HG03432 (cell line): ENCODE results near the gene BLCAP.

Source experiments
- ATAC-seq: cut with Tn5 transposase; IDR thresholded peaks from one replicate; pipeline ENCODE4 v1.9.1; 2021; ENCODE audit warnings: mild to moderate bottlenecking, moderate library complexity; ENCODE audit not compliant: unreplicated experiment

Gene BLCAP

DNA sequence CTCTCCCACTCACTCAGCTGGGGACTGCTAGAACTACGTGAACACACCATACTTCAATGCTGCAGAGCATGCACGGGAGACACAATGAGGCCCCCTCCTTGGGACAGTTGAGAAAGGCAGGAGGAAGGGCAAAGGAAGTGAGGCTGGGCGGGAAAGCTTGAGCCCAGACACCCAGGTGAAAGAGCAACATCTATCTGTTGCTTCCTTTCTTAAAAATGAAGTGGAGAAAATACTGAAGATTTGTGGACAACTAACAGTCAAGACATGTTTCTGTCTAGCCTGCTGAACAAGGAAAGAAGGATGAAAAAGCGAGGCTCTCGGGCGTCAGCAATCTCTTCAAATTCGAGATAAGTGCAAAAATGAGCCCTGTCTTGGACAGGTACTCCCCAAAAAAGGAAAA lies 9.6 kb downstream of the BLCAP start:
- no peak for ATAC-seq

DNA sequence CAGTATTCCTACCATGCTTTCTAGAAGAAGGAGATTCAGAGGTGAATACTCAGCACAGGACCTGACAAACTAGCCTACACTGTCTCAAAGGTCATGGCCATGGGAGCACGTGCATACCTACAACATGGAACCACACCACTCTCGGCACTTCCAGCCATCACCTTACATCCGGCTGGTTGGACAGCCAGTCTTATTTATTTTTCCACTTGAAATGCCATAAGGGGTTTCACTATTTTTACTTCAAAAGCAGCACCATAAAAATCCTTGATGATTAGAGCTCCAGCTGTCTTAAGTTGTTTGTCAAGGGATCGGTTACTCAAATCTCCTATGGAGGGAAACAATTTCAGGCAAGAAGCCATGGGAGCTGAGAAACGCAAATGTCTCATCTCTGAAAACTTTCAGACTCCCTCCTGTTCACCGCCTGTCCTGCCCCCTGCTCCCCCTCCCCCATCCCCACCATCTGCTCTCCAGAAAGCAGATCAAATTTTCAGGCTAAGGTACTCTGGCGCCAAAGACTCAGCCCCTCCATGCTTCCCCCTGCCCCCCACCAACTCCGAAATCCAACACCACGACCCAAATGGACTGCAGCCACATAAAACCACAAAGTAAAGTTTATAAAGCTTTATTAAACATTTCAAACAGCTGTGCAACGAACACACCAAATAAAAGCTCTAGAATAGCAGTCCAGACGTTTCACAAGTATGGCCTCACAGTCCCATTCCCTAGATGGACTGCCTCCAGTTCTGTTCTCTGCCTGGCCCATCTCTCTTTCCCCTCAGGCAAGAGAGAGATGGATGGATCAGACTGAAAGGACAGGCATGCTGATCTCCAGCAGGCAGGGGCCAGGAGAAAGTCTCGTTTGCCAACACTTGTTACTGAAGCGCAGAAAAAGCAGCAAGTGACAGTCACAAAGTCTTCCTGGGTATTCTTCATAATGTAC lies 10.6 kb downstream of the BLCAP start:
- no peak for ATAC-seq

DNA sequence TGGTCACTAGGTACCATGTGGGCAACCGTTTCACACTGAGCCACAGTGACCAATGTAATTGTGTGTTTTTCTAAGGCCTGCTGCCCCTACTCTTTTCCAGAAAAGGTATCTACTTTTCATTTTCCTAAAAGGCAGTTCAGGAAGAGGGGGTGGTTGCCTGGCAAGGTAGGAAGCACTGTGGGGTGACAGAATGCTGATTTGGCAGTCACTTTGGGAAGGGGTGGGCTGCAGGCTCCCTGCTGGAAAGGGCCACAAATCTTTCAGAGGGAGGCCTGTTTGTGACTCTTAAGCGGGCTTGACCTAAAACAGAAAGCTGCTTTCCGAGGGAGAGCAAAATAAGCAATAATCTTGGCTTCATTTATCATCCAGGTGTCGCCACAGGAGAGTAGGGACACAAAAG lies 11.8 kb downstream of the BLCAP start:
- no peak for ATAC-seq

DNA sequence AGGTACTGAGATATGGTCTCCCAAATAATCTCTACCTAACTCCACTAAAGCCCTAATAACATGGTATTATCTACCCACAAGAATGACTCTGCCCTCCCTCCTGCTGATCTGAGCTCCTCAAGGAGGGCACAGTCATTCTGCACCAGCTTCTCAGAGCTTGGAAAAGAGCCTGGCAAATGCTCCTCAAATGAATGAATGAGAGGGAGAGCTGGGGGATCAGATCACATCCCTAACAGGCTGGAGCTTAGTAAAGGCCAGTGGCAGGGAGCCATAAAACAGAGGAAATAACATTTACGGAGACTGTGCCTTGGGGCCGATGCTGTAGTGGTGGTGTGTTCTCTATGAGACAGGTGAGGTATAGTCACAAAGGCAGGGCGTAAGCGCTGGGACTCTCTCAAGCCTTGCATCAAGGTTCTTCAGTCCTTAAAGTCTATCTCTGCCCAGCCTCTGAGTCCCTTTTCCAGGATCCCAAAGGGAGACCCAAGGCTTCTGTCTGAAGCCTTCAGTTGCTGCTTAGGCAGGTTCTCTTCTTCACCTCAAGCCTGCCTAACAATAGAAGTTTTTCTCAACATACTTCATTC lies 13.8 kb downstream of the BLCAP start:
- ATAC-seq: no peak

DNA sequence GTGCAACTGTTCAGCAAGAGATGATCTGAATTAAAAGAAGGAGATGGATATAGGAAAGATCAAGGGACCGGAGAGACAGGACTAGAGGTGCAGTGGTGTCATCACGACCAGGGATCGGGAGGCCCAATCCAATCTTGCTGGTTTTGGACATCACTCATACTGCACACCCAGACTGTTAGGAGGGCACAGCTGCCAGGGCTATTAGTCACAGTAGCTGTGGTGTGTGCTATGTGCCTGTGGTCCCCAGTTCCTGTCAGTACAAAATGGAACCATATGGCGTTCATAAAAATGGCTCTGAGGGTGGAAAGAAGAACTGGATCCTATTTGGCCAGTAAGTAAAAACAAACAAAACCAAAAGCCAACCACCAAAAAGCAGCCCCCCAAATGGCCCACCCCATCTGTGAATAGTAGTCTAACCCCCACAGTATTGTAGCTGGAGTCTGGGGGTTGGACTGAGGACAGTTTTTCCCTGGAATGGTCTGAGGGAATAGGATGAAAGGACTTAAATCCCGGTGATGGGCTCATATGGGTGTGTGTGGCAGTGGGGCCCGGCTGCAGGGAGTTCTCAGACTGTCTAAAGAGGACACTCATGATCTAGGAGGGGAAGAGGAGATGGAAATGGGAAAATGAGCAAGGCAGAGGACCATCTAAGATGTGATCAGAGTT lies 15.9 kb downstream of the BLCAP start:
- no peak for ATAC-seq

DNA sequence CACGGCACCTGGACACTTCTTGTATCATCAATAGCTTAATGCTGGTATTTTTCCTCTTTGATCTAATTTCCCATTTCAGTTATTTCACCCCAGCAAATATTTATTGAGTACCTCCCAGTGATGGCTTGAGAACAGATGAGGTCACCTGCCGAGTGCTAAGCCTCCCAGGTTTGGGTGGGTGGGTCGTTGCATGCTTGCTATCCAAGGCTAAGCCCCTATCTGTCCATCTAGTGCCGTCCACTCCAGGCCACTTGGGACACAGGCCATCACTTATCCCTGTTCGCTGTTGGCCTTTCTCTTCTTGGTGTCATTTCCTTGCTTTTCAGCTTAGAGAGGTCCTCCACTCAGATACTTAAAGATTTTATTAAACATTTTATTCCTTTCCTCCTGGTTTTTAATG lies 17.4 kb downstream of the BLCAP start:
- no peak for ATAC-seq

DNA sequence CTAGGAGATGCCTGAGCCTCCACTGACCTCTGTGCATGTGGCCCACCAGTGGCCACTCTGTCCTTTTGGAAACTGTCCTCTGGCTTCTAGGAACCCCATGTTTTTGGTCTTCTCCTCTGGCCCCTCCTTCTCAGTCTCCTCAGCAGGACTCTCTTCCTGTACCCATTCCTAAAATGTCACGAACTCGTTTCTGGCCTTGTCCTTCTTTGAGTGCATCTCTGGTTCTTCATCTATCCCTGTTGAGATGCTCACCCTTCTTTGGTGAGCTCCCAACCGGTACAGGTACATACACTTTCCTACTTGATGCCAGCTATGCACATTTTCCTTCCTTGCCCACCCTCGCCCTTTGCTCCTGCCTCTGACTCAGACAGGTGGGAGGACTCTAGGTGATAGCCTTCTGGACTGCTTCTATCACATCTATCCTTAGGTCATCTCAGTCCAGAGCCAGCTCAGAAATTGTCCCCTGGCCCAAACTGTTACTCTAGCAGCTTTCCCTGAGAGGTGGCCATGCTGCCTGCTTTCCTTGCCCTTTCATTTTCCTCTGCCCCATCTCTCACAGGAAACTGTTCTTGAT lies 21.4 kb downstream of the BLCAP start:
- no peak for ATAC-seq

DNA sequence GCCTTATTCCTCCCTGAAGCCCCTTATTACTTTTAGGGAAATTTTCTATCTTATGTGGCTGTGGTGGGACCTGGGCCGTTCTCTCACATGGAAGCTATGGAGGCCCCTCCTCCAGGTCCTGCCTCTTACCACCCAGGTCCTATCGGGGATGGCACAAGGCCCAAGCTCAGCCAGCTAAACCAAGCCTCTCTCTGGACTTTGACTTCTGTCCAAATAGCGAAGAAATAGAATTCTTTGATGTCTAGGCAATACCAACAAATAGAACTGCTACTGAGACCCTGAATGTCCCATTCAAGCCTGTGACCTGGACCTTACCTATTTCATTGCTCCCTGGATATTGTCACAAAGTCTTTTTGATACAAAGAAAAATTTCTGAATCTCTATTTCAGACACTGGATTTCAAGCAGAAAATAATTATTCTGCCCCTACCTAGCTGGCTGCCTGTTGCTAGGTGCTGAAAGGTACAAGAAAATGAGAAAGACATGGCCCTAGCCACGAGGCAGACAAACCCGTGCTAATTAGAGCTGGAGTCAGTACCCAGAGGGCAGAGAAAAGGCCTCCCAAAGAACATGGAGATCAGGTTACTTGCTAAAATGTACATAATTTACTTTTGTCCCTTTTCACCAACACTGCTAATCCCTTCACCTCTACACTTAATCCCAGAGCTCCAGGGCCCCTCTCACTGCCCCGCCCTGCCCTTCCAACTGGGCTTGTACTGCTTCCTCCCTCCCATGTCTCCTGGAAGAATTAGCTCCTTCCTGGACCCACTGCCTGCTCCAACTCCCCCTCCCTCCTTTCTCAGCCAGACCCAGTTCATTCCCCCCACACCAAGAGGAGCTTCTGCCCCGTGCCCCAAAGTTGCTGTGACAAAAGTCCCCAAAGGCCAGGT lies 22.2 kb downstream of the BLCAP start:
- ATAC-seq: no peak

DNA sequence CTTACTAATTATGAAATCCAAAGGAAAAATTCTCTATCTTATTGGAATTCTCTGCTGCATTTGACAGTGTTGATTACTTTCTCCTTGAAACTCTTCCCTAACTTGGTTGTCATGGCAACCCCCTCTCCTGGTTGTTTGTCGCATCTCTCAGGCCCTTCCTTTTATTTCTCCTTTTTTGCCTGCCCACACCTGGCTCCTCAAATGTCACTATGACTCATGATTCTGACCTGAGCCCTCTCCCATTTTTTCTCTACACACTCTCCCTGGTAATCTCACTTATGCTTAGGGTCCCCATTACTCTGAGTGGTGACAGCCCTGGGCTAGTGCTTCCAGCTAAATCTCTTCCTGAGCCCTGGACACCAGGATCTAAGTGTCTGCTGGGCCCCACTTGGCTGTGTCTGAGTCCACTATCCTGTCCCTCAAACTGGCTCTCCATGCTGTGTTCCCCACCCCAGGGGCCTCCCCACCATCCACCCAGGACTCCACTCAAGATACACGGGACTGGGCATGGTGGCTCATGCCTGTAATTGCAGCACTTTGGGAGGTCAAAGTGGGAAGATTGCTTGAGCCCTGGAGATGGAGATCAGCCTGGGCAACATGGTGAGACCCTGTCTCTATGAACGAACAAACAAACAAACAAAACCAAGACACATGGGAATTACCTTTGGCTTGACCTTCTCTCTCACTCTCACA lies 23.1 kb downstream of the BLCAP start:
- ATAC-seq: no peak

DNA sequence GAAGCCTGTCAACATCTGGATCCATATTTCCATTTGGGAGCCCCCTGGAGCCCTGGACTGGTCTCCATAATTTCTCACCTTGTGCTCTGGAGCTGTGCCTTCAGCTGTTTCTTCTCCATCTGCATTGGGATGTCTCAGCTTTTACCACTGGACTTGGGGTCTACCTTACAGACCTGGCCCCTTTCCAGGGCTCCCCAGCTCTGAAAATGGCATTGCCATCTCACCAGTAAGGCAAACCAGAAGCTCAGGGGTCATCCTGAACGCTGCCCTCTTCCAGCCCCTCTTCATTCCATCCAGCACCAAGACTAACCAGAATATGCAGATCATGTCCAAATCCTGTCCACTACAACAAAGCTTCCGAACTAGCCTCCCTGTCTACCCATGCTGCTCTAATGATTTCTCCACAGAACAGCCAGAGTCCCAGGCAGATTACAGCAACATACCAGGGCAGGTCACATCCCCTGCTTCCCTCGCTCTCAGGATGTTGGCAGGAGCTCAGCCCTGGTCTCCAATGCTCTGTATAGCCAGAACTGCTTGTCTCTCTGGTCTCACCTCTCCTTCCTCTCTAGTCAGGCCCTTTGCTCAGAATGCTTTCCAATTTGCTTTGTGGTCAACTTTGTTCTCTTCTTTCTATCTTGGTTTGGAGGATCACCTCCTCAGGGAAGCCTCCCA lies 24.3 kb downstream of the BLCAP start:
- ATAC-seq: no peak

DNA sequence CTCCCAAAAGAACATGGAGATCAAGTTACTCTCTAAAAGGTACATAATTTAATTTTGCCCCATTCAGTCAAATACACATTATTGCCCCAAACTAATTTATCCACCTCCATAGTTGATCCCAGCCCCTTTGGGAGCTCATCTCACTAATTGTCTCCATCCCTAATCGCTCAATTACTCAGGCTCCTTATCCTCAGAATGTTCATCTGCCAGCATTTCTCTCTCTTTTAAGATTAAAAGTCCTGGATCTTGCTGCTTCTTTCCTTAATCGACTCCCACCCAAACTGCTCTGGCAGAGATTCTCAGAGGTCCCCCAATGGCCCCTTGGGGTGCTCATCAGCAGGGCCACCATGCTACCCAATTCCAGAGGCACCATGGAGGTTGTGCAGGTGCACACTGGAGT lies 25.0 kb downstream of the BLCAP start:
- no peak for ATAC-seq

DNA sequence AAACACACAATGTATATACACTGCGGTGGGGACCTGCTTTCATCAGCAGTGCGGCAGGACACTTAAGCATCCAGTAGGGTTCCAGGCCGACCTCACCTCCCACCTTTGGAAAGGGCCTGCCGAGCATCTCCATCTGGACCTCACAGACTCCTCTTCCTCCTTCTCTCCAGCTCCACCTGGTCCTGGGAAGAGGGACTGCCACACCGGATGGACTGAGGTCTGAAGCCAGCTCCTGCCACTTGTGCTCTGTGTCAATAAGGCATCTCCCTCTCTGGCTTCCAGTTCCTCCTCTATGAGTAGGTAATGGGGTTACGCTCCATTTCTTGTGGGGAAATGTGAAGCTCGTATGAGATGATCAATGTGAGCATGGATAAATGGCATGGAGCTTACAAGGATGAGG lies 25.7 kb downstream of the BLCAP start:
- no peak for ATAC-seq

DNA sequence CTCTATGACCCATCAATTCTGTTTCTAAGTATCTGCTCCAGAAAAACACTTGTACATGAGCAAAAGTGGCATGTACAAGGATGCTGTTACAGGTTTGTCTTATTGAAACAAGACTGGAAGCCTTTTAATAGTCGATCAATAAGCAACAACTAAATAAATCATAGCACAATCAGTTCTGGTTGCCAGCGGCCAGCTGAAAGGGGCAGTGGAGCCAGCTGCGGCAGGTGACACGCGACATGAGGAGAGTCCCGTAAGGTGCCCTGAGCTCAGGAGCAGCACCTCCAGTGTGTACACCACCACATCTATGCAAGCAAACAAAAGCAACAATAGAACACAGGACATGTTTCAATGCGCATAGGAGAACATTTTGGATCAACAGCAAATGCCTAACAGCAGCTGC lies 27.4 kb downstream of the BLCAP start:
- no peak for ATAC-seq

DNA sequence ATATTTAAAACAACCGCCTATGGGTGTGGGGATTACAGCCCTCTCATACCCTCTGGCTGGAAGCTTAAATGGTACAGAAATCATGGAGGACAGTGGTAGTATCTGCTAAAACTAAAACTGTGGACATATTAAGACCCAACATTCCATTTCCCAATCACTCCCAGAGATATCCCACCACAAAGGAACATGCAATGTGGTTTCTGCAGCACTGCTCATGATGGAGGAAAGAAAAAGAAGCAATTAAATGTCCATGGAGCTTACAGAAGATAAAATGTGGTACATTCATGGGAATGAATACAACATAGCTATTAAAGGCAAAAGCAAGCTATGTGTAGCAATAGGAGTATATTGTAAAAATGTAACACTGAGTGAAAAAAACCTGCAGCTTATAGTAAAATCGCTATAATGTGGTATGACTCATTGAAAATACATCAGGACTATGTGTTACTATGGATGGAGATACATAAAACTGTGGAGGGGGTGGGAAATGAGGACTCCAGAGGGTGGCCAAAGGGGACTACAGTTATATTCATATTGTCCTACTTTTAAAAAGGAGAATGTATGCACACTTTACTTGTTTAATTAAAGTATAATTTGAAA lies 29.5 kb downstream of the BLCAP start:
- no peak for ATAC-seq

DNA sequence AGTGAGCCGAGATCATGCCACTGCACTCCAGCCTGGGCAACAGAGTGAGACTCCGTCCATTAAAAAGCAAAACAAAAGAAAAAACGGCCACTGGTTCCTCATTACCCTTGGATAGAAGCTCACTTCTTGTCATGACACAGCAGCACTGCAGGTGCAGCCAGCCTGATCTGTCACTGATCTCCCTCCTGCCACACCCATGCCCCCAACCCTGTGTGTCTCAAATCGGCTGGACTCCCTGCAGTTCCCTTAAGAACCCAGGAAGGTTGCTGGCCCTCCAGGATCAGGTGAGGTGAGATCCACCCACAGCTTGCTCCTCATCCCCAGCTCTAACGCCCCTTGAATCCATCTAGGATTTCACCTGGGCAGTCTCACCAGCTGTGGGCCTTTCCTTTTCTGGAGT lies 32.9 kb downstream of the BLCAP start:
- no peak for ATAC-seq

DNA sequence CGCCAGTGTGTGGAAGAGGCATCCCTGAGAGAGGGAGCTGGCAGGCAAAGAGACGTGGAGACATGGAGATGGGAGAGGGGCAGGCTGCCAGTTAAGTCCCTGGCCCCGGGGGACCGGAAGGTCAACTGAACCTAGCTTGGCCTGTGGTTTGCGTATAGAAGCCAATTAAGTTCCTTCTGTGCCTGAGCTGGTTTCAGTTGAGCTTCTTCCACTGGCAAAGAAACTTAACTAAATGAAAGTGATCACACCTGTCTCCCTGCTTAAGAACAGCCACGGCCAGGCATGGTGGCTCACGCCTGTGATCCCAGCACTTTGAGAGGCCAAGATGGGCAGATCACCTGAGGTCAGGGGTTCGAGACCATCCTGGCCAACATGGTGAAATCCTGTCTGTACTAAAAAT lies 33.4 kb downstream of the BLCAP start:
- ATAC-seq: no peak

DNA sequence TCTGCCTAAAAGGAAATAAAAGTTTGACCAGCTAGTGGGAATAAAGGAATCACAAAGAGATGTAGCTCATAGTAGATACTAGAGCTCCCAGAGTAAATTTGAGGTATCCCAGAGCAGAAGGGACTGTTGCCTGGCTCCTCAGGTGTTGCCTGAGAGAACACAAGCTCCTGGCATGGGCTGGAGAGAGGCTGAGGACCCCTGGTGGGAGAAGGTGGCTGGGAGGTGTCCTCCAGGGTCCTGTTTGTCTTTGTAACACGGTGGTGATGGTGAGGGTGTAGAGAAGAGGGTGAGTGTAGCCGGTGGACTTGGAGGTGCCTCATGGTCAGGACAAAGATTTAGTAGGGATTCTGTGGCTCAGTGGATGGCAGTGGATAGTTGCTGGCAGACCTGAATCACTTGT lies 34.7 kb downstream of the BLCAP start:
- ATAC-seq: no peak

DNA sequence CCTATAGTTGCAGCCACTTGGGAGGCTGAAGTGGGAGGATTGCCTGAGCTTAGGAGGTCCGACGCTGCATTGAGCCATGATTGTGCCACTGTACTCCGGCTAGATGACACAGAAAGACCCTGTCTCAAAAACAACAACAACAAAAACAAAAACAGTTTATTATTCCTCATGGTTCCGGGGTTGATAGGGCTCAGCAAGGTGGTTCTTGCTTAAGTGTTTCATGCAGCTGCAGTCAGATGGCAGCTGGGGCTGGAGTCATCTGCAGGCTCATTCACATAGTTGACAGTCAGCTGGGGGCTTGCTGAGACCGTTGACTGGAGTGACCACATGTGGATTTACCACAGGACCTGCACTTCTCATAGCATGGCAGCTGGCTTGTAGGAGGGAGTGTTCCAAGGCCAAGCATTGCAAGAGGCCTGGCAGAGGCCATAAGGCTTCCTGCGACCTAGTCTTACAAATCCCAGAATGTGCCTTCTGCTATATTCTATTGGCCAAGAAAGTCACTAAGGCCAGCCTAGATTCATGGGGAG lies 35.5 kb downstream of the BLCAP start:
- ATAC-seq: no peak
